ENCODE data around the gene HOXA6. TPM values are rescaled to one million over a fixed set of nuclear protein-coding genes. Genes with fewer than 3 reads are reported as not detected.

The HOXA6 gene
- total RNA-seq, 4 donors from 2014 or later: 0.66 to 0.92 TPM; not detected in 2

DNA sequence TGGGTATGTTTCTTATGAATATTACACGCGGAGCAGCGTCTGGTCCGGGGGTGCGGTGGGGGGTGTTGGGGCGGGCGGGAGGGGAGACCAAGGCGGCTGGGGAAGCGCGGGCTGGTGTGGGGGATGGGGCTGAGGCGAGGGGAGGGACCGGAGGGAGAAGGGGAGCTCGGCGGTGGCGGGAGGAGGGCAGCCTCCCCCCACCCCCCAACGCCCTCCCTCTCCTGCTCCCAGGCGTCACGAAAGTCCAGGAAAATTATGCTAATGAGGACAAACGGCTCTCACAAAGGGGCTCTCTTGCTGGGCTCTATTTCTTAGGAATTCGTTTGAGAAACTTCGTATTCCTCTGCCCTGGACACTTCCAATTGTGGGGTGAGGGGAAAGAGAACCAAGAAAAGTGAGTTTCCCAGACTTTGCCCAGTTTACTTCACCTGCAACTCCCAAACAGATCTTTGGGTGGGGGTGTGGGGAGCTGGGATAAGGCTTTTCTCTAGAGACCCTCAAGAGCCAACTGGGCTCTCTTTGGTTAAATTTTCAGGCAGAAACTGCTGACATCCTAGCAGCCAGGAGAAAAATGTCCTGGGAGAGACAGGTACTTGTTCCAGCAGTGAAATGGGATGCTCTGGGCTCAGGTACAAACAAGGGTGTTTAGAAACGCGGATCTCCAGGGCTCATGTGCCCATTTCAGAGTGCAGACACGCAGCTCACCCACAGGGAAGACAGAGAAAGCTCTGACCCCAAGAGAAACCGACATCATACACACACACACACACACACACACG, 33.4 kb downstream of the HOXA6 start:
- 21% methylated on average over 14 of the region's 26 CpGs for WGBS
- Histone ChIP-seq H3K4me1 (peaks cover 26 to 66% (median 63%) of the 10 kb centered on the region in 4 donors), H3K9me3 (no peaks in the 10 kb centered on the region), H3K27ac (replicated peaks in 1 of 4) (peak overlapping the region; percentile 96 to 100 (median 99)), H3K36me3 (no peaks in the 10 kb centered on the region), H3K4me3 (peak overlapping the region; percentile 68 to 88 (median 77)), H3K27me3 (no peaks in the 10 kb centered on the region)
- TF ChIP-seq EP300 (IDR thresholded peaks at IDR 0.05) (no peak), POLR2AphosphoS5 (IDR thresholded peaks at IDR 0.05) (peak; percentile 34 to 66), POLR2A (IDR thresholded peaks at IDR 0.05; ENCODE audit: low read depth) (no peak)
- TF ChIP-seq, protein P1, sequence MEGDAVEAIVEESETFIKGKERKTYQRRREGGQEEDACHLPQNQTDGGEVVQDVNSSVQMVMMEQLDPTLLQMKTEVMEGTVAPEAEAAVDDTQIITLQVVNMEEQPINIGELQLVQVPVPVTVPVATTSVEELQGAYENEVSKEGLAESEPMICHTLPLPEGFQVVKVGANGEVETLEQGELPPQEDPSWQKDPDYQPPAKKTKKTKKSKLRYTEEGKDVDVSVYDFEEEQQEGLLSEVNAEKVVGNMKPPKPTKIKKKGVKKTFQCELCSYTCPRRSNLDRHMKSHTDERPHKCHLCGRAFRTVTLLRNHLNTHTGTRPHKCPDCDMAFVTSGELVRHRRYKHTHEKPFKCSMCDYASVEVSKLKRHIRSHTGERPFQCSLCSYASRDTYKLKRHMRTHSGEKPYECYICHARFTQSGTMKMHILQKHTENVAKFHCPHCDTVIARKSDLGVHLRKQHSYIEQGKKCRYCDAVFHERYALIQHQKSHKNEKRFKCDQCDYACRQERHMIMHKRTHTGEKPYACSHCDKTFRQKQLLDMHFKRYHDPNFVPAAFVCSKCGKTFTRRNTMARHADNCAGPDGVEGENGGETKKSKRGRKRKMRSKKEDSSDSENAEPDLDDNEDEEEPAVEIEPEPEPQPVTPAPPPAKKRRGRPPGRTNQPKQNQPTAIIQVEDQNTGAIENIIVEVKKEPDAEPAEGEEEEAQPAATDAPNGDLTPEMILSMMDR (IDR thresholded peaks at IDR 0.05): no peak
- intact Hi-C loops (cut with DNase I): no loop called here
- no peak for DNase-seq (ENCODE audit: extremely low spot score)

DNA sequence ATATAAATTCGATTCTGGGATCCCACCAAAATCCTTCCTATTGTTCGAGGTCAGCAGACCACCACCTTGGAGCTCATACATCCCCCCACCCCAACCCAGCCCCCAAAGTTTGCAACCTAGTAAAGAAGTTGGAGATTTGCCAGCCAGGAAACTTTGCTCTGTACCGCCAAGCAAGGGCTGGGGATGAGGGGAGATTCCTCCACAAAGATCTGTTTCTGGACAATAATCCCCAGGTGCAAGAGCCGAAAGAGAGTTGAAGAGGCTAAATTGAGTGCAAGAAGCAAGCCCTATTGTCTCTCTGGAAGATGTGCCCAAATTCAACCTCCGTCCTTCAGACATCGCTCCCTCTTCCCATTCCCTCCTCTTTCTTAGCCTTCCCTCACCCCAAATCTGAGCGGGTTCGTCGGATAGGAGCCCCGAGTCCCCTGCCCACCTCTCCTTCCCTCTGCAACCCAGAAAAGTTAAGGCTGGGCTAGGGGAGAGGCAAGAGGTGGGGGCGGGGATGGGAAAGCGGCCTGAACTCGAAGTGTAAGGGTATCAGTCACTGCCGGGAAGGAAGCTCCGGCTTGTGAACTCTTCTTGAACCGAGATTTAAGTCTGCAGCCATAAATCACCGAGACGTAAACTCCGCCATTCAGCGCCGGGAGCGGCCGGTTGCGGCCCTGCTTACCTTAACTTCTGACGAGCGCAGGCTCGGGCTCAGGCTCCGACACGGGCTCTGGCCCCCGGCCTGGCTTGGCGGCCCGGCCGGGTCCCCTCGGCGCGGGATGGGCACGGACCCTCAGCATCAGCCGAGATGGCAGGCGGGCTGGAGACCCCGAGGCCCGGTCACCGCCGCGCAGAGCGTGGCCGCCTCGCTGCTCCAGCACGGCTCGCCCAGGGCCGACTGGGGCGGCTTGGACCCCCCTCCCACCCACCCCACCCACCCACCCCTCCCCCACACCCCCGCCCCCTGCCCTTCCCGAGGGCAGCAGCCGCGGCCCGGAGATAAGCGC, 34.3 kb downstream of the HOXA6 start:
- Histone ChIP-seq H3K27ac (replicated peaks in 1 of 4) (peak overlapping the region; percentile 96 to 100 (median 99)), H3K27me3 (no peaks in the 10 kb centered on the region), H3K36me3 (no peaks in the 10 kb centered on the region), H3K4me3 (peak overlapping the region; percentile 68 to 88 (median 77)), H3K9me3 (no peaks in the 10 kb centered on the region), H3K4me1 (peaks cover 33 to 66% (median 63%) of the 10 kb centered on the region in 4 donors)
- 26% methylated on average over 32 of the region's 57 CpGs for WGBS
- intact Hi-C loops (cut with DNase I): no loop called here
- TF ChIP-seq POLR2A (IDR thresholded peaks at IDR 0.05; ENCODE audit: low read depth) (no peak), POLR2AphosphoS5 (IDR thresholded peaks at IDR 0.05) (peak; percentile 81 to 86), EP300 (IDR thresholded peaks at IDR 0.05) (peak; percentile 61)
- TF ChIP-seq, protein P1 (IDR thresholded peaks at IDR 0.05): no peak
- DNase-seq (ENCODE audit: extremely low spot score): no peak

DNA sequence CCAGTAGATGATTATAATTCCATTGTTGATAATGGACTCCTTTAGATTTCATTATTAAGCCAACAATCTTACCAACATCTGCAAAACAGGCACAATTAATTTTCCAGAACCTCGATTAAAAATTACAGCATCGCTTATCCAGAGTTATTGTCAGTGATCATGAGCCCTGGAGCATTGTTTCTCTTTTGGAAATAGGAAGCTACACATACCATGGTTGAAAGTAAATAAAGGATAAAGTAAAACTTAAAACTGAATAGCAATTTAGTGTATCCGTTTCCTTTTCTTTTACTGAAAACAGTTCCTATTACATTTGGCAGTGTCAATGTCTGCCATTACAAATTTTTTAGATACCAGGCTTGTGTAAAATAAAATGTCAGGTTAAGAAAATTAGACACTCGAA, 35.2 kb downstream of the HOXA6 start:
- WGBS: 11% methylated on average over 4 of the region's 4 CpGs
- peaks cover 30 to 70% (median 59%) of the 10 kb centered on the region in 4 donors for H3K4me1 ChIP-seq
- DNase-seq (ENCODE audit: extremely low spot score): no peak
- peak overlapping the region; percentile 68 to 88 (median 77) for H3K4me3 ChIP-seq
- no peaks in the 10 kb centered on the region for H3K27me3 ChIP-seq
- TF ChIP-seq EP300 (IDR thresholded peaks at IDR 0.05): no peak
- TF ChIP-seq, protein P1 (IDR thresholded peaks at IDR 0.05): no peak
- no peak for TF ChIP-seq POLR2AphosphoS5 (IDR thresholded peaks at IDR 0.05)
- no peak for TF ChIP-seq POLR2A (IDR thresholded peaks at IDR 0.05; ENCODE audit: low read depth)
- no peaks in the 10 kb centered on the region for H3K9me3 ChIP-seq
- H3K27ac ChIP-seq (replicated peaks in 1 of 4): peak overlapping the region; percentile 96 to 100 (median 99)
- H3K36me3 ChIP-seq: no peaks in the 10 kb centered on the region
- intact Hi-C loops (cut with DNase I): no loop called here

DNA sequence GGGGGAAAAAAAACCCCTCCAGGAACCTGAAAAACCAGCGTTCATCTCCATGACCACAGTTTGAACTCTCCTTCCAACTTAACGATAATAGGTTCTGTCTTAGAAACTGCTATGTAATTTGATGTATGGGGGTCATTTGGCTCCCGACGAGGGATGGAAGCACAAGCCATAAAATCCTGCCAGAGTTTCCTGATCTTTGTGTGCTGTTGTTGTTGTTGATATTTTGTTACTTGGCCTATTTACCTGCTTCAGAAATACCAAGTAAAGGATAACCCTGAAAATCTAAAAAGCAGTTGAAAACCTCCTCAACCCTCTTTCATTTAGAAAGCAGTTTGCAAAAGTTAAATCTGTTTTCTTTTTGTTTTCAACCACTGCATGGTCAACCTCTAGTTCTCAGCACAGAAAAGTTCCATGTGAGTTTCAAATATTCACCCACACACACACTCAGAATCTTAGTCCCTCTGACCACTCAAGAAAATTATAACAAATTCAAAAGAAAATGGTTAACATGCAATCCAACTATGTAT, 35.8 kb downstream of the HOXA6 start:
- Histone ChIP-seq H3K27ac (replicated peaks in 1 of 4) (peak overlapping the region; percentile 96 to 100 (median 99)), H3K27me3 (no peaks in the 10 kb centered on the region), H3K36me3 (no peaks in the 10 kb centered on the region), H3K4me3 (peak overlapping the region; percentile 68 to 88 (median 77)), H3K4me1 (peaks cover 34 to 74% (median 59%) of the 10 kb centered on the region in 4 donors), H3K9me3 (no peaks in the 10 kb centered on the region)
- no peak for DNase-seq (ENCODE audit: extremely low spot score)
- TF ChIP-seq, protein P1 (IDR thresholded peaks at IDR 0.05): no peak
- TF ChIP-seq EP300 (IDR thresholded peaks at IDR 0.05) (no peak), POLR2A (IDR thresholded peaks at IDR 0.05; ENCODE audit: low read depth) (no peak), POLR2AphosphoS5 (IDR thresholded peaks at IDR 0.05) (no peak)
- 17% methylated on average over 4 of the region's 4 CpGs for WGBS
- intact Hi-C loops (cut with DNase I): no loop called here

Data from esophagus muscularis mucosa (tissue), 4 donors.